HEK293T (cell line): ENCODE data around the gene FN3K.

Source experiments
- ARNT ChIP-seq: fragments of 450-650 bp; IDR thresholded peaks from 2 replicates; pipeline ENCODE4 v1.6.1; 2017; ENCODE audit warnings: mild to moderate bottlenecking
- BHLHE40 ChIP-seq: fragments of 450-650 bp; IDR thresholded peaks from 2 replicates; pipeline ENCODE4 v1.6.1; 2016; ENCODE audit warnings: mild to moderate bottlenecking, moderate library complexity, borderline replicate concordance
- CTBP1 ChIP-seq: fragments of 450-650 bp; IDR thresholded peaks from 2 replicates; pipeline ENCODE4 v1.6.1; 2016; ENCODE audit warnings: borderline replicate concordance
- FOXA1 ChIP-seq: fragments of 450-650 bp; IDR thresholded peaks from 2 replicates; pipeline ENCODE4 v1.6.1; 2016; ENCODE audit warnings: mild to moderate bottlenecking
- FOXK2 ChIP-seq: fragments of 450-650 bp; IDR thresholded peaks from 2 replicates; pipeline ENCODE4 v1.6.1; 2016; ENCODE audit warnings: mild to moderate bottlenecking
- FOXM1 ChIP-seq: fragments of 450-650 bp; IDR thresholded peaks from 2 replicates; pipeline ENCODE4 v1.6.1; 2017; ENCODE audit warnings: mild to moderate bottlenecking, borderline replicate concordance
- HDGF ChIP-seq: fragments of 450-650 bp; IDR thresholded peaks from 2 replicates; pipeline ENCODE4 v1.6.1; 2017; ENCODE audit warnings: antibody characterized with exemption, borderline replicate concordance
- L3MBTL2 ChIP-seq: fragments of 450-650 bp; conservative IDR thresholded peaks from 2 replicates; pipeline ENCODE4 v1.6.1; 2016; ENCODE audit warnings: mild to moderate bottlenecking
- PKNOX1 ChIP-seq: fragments of 450-650 bp; IDR thresholded peaks from 2 replicates; pipeline ENCODE4 v1.6.1; 2016
- SP1 ChIP-seq: fragments of 450-650 bp; IDR thresholded peaks from 2 replicates; pipeline ENCODE4 v1.6.1; 2017
- SUZ12 ChIP-seq: fragments of 450-650 bp; IDR thresholded peaks from 2 replicates; pipeline ENCODE4 v1.6.1; 2016; ENCODE audit warnings: mild to moderate bottlenecking
- ZNF384 ChIP-seq: fragments of 450-650 bp; IDR thresholded peaks from 2 replicates; pipeline ENCODE4 v1.6.1; 2016

- TF ChIP-seq HDGF (no peak), ARNT (no peak), FOXK2 (no peak), SP1 (no peak), BHLHE40 (no peak), L3MBTL2 (no peak), CTBP1 (no peak), SUZ12 (no peak), ZNF384 (no peak), FOXM1 (no peak), FOXA1 (no peak), PKNOX1 (no peak)
Observed at GRCh38 chr17:82752371-82753200, 17.2 kb downstream of the FN3K start.
